Kidney glomerular epithelial cell (primary cell): Measurements from ENCODE around the gene SPATA31D4.

Experiments
- DNase-seq: peaks from one replicate; lab custom pipeline; 2025; lab: John Stamatoyannopoulos, UW

Gene SPATA31D4

GRCh38 chr9:81964218-81965171 is 36.3 kb downstream of the SPATA31D4 start:
- no peak for DNase-seq

GRCh38 chr9:81968026-81968425 is 39.8 kb downstream of the SPATA31D4 start:
- DNase-seq, result no peak

GRCh38 chr9:81969971-81970370 is 41.7 kb downstream of the SPATA31D4 start:
- no peak for DNase-seq

- no peak for DNase-seq
These were observed 43.5 kb downstream of the SPATA31D4 start for GRCh38 chr9:81971727-81972126.

GRCh38 chr9:81974764-81975163 is 46.5 kb downstream of the SPATA31D4 start:
- no peak for DNase-seq

- DNase-seq, result no peak
These were observed 48.1 kb downstream of the SPATA31D4 start for GRCh38 chr9:81976351-81976750.

GRCh38 chr9:81979196-81979595 is 51.0 kb downstream of the SPATA31D4 start:
- no peak for DNase-seq

GRCh38 chr9:81980568-81980967 is 52.3 kb downstream of the SPATA31D4 start:
- DNase-seq, result no peak

GRCh38 chr9:81981883-81982282 is 53.7 kb downstream of the SPATA31D4 start:
- DNase-seq, result no peak
